SIG-M5 (cell line): ENCODE data around the gene SPDYE6.
"Not testable (repeated sequence)": the region's sequence is repeated elsewhere in the genome, so short reads cannot be mapped to it uniquely, and the experiment has no call there.

ENCODE experiments used
- DNase-seq: peaks from one replicate; lab custom pipeline; 2025; lab: John Stamatoyannopoulos, UW

SPDYE6 gene

GRCh38 chr7:102356344-102356743, at the start of gene SPDYE6:
TSS of gene SPDYE6 (minus strand) at chr7:102356444. CDS start at chr7:102356023, 421 bp downstream.
- not testable (repeated sequence) for DNase-seq

- not testable (repeated sequence) for DNase-seq
These were observed 48.6 kb upstream of the SPDYE6 start for GRCh38 chr7:102404862-102405188.

- peak; percentile 62 for DNase-seq
These were observed 48.0 kb upstream of the SPDYE6 start for GRCh38 chr7:102404005-102404861.

- DNase-seq: no peak
These were observed 47.3 kb upstream of the SPDYE6 start for GRCh38 chr7:102403563-102403962.

GRCh38 chr7:102400360-102400759, 44.1 kb upstream of the SPDYE6 start:
- no peak for DNase-seq

GRCh38 chr7:102398543-102398942, 42.3 kb upstream of the SPDYE6 start:
- no peak for DNase-seq

- DNase-seq: no peak
These were observed 40.4 kb upstream of the SPDYE6 start for GRCh38 chr7:102396710-102397019.

GRCh38 chr7:102395873-102396709, 39.8 kb upstream of the SPDYE6 start, which contains the start of gene PRKRIP1:
TSS of gene PRKRIP1 (plus strand) at chr7:102396363. CDS start at chr7:102396412, 49 bp downstream.
- DNase-seq: peak; percentile 46

- no peak for DNase-seq
These were observed 39.3 kb upstream of the SPDYE6 start for GRCh38 chr7:102395592-102395872.

GRCh38 chr7:102393467-102393866, 37.2 kb upstream of the SPDYE6 start:
- DNase-seq: no peak

- DNase-seq: no peak
These were observed 36.1 kb upstream of the SPDYE6 start for GRCh38 chr7:102392330-102392729.

- DNase-seq: no peak
These were observed 34.6 kb upstream of the SPDYE6 start for GRCh38 chr7:102390697-102391484.

GRCh38 chr7:102389810-102390209, 33.6 kb upstream of the SPDYE6 start:
- DNase-seq: no peak

- DNase-seq: no peak
These were observed 30.8 kb upstream of the SPDYE6 start for GRCh38 chr7:102387064-102387463.

- not testable (repeated sequence) for DNase-seq
These were observed 25.6 kb upstream of the SPDYE6 start for GRCh38 chr7:102381696-102382425.

- not testable (repeated sequence) for DNase-seq
These were observed 24.6 kb upstream of the SPDYE6 start for GRCh38 chr7:102380837-102381236.

- no peak for DNase-seq
These were observed 20.8 kb upstream of the SPDYE6 start for GRCh38 chr7:102376964-102377466.

GRCh38 chr7:102372796-102373195, 16.6 kb upstream of the SPDYE6 start:
- not testable (repeated sequence) for DNase-seq

- DNase-seq: not testable (repeated sequence)
These were observed 13.8 kb upstream of the SPDYE6 start for GRCh38 chr7:102370038-102370437.

- DNase-seq: not testable (repeated sequence)
These were observed 9.1 kb upstream of the SPDYE6 start for GRCh38 chr7:102365390-102365789.

- DNase-seq: not testable (repeated sequence)
These were observed 8.2 kb upstream of the SPDYE6 start for GRCh38 chr7:102364394-102364886.
